ENCODE data around the gene ARL3.
"Not testable (repeated sequence)": the region's sequence is repeated elsewhere in the genome, so short reads cannot be mapped to it uniquely, and the experiment has no call there.

ARL3 gene

DNA sequence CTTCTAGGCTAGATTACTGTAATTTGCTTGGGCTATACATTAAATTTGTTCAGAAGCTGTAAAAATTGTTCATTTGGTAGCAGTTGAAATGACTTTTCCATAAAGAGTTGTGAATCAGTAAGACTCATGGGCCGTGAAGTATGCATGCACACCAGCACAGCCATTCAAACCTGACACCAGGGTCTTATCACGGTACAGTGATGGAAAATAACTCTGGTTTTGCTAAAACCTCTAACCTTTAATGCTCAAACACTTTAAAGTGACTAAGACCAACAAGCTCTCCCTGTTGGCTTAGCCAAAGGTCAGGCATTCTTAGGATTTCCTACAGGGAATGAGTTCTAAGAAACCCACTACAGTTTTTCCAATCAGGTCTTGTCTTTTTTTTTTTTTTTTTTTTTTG, 11.5 kb downstream of the ARL3 start:
- no peak overlapping the region for H3K27ac Mint-ChIP-seq
- H3K4me3 Mint-ChIP-seq: no peak overlapping the region
- H3K36me3 Mint-ChIP-seq (ENCODE audit: low read depth): peaks cover 12% of the 10 kb centered on the region
- no peaks in the 10 kb centered on the region for H3K27me3 Mint-ChIP-seq (ENCODE audit: low read depth)
- H3K4me1 Mint-ChIP-seq (ENCODE audit: low read depth): peaks cover 4% of the 10 kb centered on the region
- H3K9me3 Mint-ChIP-seq: no peaks in the 10 kb centered on the region

DNA sequence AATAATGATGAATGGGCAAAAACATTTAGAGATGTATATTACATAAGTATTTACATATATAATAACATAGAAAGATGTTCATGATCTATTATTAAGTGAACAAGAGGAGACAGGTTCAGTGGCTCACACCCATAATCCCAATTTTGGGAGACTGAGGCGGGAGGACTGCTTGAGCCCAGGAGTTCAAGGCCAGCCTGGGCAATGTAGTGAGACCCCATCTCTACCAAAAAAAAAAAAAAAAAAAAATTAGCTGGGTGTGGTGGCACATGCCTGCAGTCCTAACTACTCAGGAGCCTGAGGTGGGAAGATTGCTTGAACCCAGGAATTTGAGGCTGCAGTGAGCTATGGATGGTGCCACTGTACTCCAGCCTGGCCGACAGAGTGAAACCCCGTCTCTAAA, 12.4 kb downstream of the ARL3 start:
- Mint-ChIP-seq H3K27ac (no peak overlapping the region), H3K36me3 (ENCODE audit: low read depth) (peaks cover 12% of the 10 kb centered on the region), H3K27me3 (ENCODE audit: low read depth) (no peaks in the 10 kb centered on the region), H3K4me1 (ENCODE audit: low read depth) (no peaks in the 10 kb centered on the region), H3K9me3 (no peaks in the 10 kb centered on the region), H3K4me3 (no peak overlapping the region)

DNA sequence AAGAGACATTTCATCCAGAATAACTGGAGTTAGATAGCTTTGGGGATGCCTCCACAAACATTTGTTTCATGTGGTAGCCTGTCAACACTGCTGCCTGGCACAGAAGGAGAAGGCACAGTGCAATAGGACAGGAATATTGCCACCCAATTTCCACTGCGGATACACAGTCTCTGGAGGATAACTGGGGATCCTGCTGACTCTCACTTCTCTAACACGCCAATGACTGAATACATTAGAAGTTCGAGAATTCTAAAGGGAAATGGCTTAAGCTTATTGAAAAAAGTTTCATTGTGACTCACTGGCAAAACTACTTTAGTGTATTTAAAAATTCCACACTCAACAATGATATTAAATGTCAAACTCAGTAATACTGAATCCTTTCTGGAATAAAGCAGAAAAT, 12.9 kb downstream of the ARL3 start:
- H3K27me3 Mint-ChIP-seq (ENCODE audit: low read depth): no peaks in the 10 kb centered on the region
- no peak overlapping the region for H3K27ac Mint-ChIP-seq
- no peaks in the 10 kb centered on the region for H3K9me3 Mint-ChIP-seq
- peaks cover 16% of the 10 kb centered on the region for H3K36me3 Mint-ChIP-seq (ENCODE audit: low read depth)
- H3K4me1 Mint-ChIP-seq (ENCODE audit: low read depth): no peaks in the 10 kb centered on the region
- H3K4me3 Mint-ChIP-seq: no peak overlapping the region

DNA sequence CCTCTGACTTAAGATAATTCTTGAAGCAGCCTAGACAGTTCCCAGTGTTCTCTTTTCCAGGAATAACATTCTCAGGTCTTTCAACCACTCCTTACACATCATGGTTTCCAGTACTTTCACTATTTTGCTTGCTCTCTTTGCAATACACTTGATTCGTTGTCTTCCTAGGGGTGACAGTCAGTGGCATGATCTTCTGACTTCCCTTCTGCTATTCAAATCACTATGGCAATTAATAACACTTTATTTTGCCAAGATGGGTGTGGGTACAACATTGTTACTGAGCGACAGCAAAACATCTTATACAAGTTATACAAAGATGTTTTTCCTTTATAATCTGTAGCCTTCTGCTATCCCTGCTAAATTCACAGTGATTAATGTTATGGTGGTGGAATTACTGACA, 15.3 kb downstream of the ARL3 start:
- H3K4me1 Mint-ChIP-seq (ENCODE audit: low read depth): no peaks in the 10 kb centered on the region
- no peaks in the 10 kb centered on the region for H3K27me3 Mint-ChIP-seq (ENCODE audit: low read depth)
- H3K27ac Mint-ChIP-seq: no peak overlapping the region
- no peak overlapping the region for H3K4me3 Mint-ChIP-seq
- peaks cover 15% of the 10 kb centered on the region for H3K36me3 Mint-ChIP-seq (ENCODE audit: low read depth)
- H3K9me3 Mint-ChIP-seq: no peaks in the 10 kb centered on the region

DNA sequence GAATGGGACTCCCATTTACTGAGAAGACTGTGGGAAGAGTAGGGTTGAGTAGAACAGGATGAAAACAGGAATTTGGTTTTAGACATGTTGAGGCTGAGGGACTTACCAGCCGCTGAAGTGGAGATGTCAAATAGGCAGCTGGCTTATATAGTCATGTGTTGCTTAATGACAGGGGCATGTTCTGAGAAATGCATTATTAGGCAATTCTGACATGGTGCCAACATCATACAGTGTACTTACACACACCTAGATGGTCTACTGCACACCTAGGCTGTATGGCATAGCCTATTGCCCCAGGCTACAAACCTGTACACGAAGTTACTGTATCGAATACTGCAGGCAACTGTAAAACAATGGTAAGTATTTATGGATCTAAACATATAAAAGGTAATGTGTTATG, 17.5 kb downstream of the ARL3 start:
- H3K4me1 Mint-ChIP-seq (ENCODE audit: low read depth): no peaks in the 10 kb centered on the region
- H3K36me3 Mint-ChIP-seq (ENCODE audit: low read depth): peaks cover 15% of the 10 kb centered on the region
- no peak overlapping the region for H3K4me3 Mint-ChIP-seq
- no peak overlapping the region for H3K27ac Mint-ChIP-seq
- H3K27me3 Mint-ChIP-seq (ENCODE audit: low read depth): no peaks in the 10 kb centered on the region
- H3K9me3 Mint-ChIP-seq: no peaks in the 10 kb centered on the region

DNA sequence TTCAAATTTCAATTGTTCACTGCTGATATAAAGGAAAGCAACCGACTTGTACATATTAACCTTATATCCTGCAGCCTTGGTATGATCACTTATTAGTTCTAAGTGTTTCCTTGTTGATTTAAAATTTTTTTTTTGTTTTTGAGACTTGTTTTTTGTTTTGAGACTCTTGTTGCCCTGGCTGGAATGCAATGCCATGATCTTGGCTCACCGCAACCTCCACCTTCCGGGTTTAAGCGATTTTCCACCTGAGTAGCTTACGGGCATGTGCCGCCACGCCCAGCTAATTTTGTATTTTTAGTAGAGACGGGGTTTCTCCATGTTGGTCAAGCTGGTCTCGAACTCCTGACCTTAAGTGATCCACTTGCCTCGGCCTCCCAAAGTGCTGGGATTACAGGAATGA, 18.8 kb downstream of the ARL3 start:
- H3K27me3 Mint-ChIP-seq (ENCODE audit: low read depth); H3K27ac Mint-ChIP-seq; H3K9me3 Mint-ChIP-seq; H3K4me3 Mint-ChIP-seq; H3K4me1 Mint-ChIP-seq (ENCODE audit: low read depth): not testable (repeated sequence)
- peaks cover 15% of the 10 kb centered on the region for H3K36me3 Mint-ChIP-seq (ENCODE audit: low read depth)

DNA sequence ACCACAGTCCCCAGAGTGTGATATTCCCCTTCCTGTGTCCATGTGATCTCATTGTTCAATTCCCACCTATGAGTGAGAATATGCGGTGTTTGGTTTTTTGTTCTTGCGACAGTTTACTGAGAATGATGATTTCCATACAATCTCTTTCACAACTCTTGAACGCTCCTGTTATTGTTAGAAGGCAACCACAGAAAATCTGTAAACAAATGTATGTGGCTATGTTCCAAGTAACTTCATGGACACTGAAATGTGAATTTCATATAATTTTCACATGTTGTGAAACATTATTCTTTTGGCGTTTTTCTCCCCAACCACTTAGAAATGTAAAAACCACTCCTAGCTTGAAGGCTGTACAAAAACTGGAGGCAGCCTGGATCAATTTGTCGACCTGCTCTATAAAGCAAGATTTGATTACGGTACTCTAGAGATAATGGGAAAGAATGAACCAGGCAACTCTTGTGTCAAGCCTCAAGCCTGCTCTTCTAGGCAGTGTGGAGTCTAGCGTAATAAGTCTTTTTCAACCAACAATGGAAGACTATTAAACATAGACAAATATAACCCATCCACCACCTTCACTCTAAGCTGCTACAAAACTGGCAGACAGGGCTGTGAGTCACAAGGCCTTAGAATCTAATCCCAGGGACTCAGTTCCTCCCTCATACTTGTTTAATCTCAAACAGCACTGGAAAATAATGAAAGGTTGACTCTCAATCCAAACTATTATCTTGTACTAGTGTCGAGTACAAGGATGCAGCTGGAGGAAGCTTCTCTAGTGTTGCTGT, 22.7 kb downstream of the ARL3 start:
- no peaks in the 10 kb centered on the region for H3K4me1 Mint-ChIP-seq (ENCODE audit: low read depth)
- H3K27me3 Mint-ChIP-seq (ENCODE audit: low read depth): no peaks in the 10 kb centered on the region
- peaks cover 3% of the 10 kb centered on the region for H3K36me3 Mint-ChIP-seq (ENCODE audit: low read depth)
- H3K9me3 Mint-ChIP-seq: no peaks in the 10 kb centered on the region
- no peak overlapping the region for H3K27ac Mint-ChIP-seq
- no peak overlapping the region for H3K4me3 Mint-ChIP-seq

DNA sequence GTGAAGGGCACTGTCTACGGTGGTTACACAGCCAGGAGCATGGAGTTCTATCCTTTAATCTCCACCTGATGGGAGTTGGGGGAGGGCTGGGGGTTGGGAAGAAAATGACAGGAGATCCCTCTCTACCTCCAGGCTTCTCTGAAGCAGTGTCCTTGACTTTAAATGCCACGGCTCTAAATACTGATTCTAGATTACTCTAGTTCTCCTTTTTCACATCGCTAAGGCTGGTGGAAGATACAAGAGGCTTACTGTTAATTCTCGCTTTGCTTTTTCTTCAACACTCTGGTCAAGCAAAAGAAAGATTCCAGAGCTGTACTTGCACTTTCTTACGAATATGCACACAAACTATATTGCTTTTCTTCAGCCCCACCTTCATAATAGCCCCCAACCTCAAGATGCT, 30.5 kb downstream of the ARL3 start:
- H3K9me3 Mint-ChIP-seq: no peaks in the 10 kb centered on the region
- no peak overlapping the region for H3K4me3 Mint-ChIP-seq
- H3K36me3 Mint-ChIP-seq (ENCODE audit: low read depth): peaks cover 14% of the 10 kb centered on the region
- no peaks in the 10 kb centered on the region for H3K27me3 Mint-ChIP-seq (ENCODE audit: low read depth)
- no peak overlapping the region for H3K27ac Mint-ChIP-seq
- H3K4me1 Mint-ChIP-seq (ENCODE audit: low read depth): peaks cover 13% of the 10 kb centered on the region

DNA sequence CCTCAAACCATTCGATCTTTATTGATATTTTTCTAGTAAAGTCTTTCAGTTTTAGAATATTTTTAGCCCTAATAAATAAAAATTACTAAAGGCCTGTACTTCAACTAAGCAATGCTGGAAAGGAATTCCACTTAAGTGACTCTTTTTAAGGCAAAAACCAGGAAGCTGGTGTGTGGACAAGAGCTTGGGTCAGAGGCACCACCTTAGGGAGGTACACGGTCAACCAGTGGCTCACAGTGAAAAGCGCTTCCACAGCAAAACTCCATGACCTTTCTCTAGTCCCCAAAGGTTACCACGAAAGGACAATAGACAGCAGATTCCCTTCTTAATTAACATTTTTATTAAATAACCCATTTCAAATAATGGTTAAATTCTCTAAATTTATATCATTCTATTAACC, 31.2 kb downstream of the ARL3 start:
- no peak overlapping the region for H3K27ac Mint-ChIP-seq
- no peak overlapping the region for H3K4me3 Mint-ChIP-seq
- peaks cover 15% of the 10 kb centered on the region for H3K4me1 Mint-ChIP-seq (ENCODE audit: low read depth)
- H3K36me3 Mint-ChIP-seq (ENCODE audit: low read depth): peaks cover 17% of the 10 kb centered on the region
- H3K9me3 Mint-ChIP-seq: no peaks in the 10 kb centered on the region
- no peaks in the 10 kb centered on the region for H3K27me3 Mint-ChIP-seq (ENCODE audit: low read depth)

DNA sequence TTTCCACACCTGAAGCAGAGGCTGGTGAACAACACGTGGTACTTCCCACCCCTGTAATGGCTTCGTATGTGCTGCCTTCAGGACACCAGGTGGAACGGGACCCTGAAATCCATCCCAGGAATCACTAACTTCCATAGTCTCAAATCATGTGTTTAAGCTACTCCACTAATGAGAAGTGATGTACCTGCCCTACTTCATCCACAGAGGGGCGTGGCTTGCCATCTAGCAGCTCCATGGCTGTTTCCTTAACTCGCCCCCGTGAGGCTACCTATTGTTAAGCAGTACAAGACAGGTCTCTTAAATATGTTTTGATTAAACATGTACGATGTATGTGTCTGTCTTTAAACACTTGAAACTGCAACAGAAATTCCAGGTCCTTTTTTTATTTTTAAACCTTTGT, 31.8 kb downstream of the ARL3 start:
- H3K4me1 Mint-ChIP-seq (ENCODE audit: low read depth): peaks cover 15% of the 10 kb centered on the region
- H3K9me3 Mint-ChIP-seq: no peaks in the 10 kb centered on the region
- no peaks in the 10 kb centered on the region for H3K27me3 Mint-ChIP-seq (ENCODE audit: low read depth)
- H3K4me3 Mint-ChIP-seq: no peak overlapping the region
- peaks cover 17% of the 10 kb centered on the region for H3K36me3 Mint-ChIP-seq (ENCODE audit: low read depth)
- no peak overlapping the region for H3K27ac Mint-ChIP-seq

DNA sequence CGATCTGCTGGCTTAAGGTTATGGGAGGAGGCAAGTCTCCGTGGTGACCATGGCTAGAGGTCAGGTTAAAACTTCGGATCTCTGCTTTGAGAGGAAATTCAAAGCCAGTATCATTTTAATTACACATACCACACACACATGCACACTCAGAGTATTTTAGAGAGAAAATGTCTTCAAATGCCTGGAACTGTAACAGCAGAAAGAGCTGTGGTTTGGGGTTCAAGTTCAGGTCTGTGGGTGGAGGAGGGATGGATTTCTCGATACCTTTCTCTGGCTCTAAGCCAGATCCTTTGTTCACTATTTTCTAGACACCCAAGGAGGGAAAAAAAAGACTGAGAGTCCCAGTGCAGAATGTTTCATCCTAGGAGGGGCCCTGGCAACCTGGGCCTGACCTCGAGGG, 32.5 kb downstream of the ARL3 start:
- Mint-ChIP-seq H3K4me1 (ENCODE audit: low read depth) (peaks cover 15% of the 10 kb centered on the region), H3K27ac (no peak overlapping the region), H3K4me3 (no peak overlapping the region), H3K27me3 (ENCODE audit: low read depth) (no peaks in the 10 kb centered on the region), H3K36me3 (ENCODE audit: low read depth) (peaks cover 17% of the 10 kb centered on the region), H3K9me3 (no peaks in the 10 kb centered on the region)

DNA sequence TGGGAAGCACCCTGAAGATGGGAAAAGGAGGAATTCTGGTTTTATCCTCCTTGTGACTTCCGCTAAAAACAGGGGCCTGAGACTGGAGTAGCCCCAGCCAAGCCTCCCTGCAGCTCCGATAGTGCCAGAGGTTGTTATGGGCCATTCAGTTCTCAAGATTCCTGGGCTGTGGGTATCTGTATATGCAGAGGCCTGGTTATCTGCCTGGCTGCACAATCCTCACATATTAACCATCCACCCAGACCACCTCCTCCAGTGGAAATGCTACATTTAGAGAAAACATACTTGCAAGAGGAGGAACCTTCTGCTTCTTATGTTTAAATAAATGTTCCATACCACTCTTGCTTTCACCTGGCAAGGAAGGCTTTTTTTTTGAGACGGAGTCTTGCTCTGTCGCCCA, 34.6 kb downstream of the ARL3 start:
- no peaks in the 10 kb centered on the region for H3K27me3 Mint-ChIP-seq (ENCODE audit: low read depth)
- peaks cover 24% of the 10 kb centered on the region for H3K4me1 Mint-ChIP-seq (ENCODE audit: low read depth)
- peaks cover 12% of the 10 kb centered on the region for H3K36me3 Mint-ChIP-seq (ENCODE audit: low read depth)
- no peak overlapping the region for H3K4me3 Mint-ChIP-seq
- no peaks in the 10 kb centered on the region for H3K9me3 Mint-ChIP-seq
- no peak overlapping the region for H3K27ac Mint-ChIP-seq

DNA sequence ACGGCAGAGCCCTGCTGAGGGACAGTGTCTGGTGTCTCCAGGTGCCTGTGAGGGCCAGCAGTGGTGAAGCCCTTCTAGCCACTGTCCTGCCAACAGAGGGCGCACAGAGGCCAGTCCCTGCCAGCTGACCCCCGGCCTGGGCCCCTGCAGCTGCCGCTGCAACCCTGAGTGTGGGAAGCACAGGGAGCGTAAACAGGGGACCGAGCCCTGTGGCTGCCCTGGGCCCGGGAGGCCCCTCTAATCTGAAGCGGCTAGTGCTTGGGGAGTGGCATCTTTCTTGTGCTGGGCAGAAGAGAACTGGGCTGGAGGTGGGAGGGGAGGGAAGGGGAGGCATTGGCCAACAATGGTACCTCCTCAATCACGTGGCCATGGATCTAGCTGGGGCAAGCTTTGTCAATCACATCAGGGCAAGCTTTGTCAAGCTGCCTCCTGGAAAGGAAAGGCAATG, 35.3 kb downstream of the ARL3 start:
- peaks cover 30% of the 10 kb centered on the region for H3K4me1 Mint-ChIP-seq (ENCODE audit: low read depth)
- H3K4me3 Mint-ChIP-seq: no peak overlapping the region
- no peaks in the 10 kb centered on the region for H3K27me3 Mint-ChIP-seq (ENCODE audit: low read depth)
- no peaks in the 10 kb centered on the region for H3K9me3 Mint-ChIP-seq
- H3K27ac Mint-ChIP-seq: no peak overlapping the region
- peaks cover 10% of the 10 kb centered on the region for H3K36me3 Mint-ChIP-seq (ENCODE audit: low read depth)

DNA sequence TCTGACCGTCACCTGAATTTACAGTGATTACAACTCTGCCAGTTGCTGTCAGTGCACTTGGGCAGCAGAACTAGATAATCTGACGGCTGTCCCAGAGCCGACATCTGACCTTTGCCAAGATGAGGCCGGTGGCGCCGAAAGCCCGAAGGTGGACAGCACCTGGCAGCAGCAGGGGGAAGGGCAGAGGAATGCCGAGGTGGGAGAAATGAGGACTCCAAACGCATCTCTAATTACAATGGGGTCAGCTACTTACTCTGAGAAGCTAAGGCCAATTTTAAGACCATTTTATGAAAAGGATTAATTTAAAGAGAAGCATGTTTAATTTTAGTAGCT, 36.2 kb downstream of the ARL3 start:
- H3K4me3 Mint-ChIP-seq: no peak overlapping the region
- H3K27ac Mint-ChIP-seq: no peak overlapping the region
- no peaks in the 10 kb centered on the region for H3K27me3 Mint-ChIP-seq (ENCODE audit: low read depth)
- H3K9me3 Mint-ChIP-seq: no peaks in the 10 kb centered on the region
- peaks cover 35% of the 10 kb centered on the region for H3K4me1 Mint-ChIP-seq (ENCODE audit: low read depth)
- H3K36me3 Mint-ChIP-seq (ENCODE audit: low read depth): peaks cover 8% of the 10 kb centered on the region

DNA sequence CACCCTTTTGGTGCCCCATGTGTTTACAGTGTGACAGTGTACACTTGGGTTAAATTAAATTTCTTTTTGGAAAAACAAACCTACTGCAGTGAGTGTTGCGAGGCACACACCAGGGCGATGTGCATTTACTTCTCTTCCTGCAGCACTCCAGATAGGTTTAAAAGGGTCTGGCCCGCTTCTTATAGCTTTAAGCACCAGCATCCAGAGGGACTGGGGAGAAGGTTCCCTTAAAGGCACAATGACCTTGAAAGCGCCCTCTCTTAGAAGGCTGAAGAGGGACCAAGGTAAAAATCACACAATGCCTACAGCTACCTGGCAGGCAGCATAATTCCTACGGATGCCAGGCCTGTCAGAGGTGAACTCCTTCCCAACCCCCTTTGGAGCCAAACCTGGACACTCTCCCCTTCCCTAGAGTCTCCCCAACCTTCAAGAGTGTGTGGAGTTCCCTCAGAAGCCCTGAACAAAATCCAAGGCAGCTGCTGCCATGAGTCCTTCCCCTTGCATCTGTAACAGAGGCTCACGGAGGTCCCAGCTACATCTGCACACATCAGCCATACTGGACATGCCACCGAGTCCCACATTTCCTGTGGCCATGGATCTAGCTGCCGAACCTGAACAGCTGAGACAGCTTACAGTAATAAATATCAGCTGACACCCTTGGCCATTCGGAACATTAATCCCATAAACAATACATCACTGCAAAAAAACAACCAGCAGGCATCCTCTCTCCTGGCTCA, 36.7 kb downstream of the ARL3 start:
- Mint-ChIP-seq H3K4me3 (no peak overlapping the region), H3K27me3 (ENCODE audit: low read depth) (no peaks in the 10 kb centered on the region), H3K4me1 (ENCODE audit: low read depth) (peaks cover 35% of the 10 kb centered on the region), H3K27ac (no peak overlapping the region), H3K9me3 (no peaks in the 10 kb centered on the region), H3K36me3 (ENCODE audit: low read depth) (peaks cover 8% of the 10 kb centered on the region)
